ENCODE results near the gene CDH4.

The CDH4 gene

DNA sequence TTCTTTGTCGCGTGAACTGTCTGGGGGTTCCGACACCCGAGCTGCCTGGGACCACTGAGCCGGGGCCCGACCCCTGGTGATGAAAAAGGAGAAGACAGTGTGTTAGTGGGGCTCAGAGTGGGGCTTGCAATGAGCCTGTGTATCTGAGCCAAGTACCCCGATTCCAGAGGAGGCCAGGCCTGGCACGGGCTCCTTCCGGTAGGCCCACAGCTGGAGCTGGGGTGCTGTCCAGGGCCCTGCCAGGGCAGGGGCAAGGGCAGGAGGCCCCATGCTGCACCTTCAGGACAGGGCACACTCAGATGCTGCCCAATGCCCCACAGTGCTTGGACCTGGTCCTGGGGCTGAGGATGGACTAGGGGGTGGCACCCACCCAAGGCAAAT, 724.2 kb downstream of the CDH4 start:
- Histone ChIP-seq H3K4me3 (ENCODE audit: low read depth, low read length) (no peak overlapping the region), H3K4me1 (ENCODE audit: control insufficient read depth, insufficient read depth, low read length) (no peaks in the 10 kb centered on the region), H3K27ac (ENCODE audit: extremely low read depth, low read depth, low read length) (no peak overlapping the region), H3K9me3 (ENCODE audit: control insufficient read depth, insufficient read depth, low read depth, low read length) (no peaks in the 10 kb centered on the region), H3K36me3 (ENCODE audit: control insufficient read depth in 2 of 2, insufficient read depth in 1 of 2, low read length in 2 of 2) (peaks cover 0 to 50% of the 10 kb centered on the region in 2 experiments; a peak in 1 of 3 replicates)
- ChIA-PET POLR2A (no interaction called here), CTCF (no interaction called here)
- TF ChIP-seq YY1 (tag by site-specific recombination; IDR thresholded peaks at IDR 0.05) = no peak
- no peak for TF ChIP-seq GLIS1 (tag by site-specific recombination; IDR thresholded peaks at IDR 0.05)
- TF ChIP-seq, protein P1, sequence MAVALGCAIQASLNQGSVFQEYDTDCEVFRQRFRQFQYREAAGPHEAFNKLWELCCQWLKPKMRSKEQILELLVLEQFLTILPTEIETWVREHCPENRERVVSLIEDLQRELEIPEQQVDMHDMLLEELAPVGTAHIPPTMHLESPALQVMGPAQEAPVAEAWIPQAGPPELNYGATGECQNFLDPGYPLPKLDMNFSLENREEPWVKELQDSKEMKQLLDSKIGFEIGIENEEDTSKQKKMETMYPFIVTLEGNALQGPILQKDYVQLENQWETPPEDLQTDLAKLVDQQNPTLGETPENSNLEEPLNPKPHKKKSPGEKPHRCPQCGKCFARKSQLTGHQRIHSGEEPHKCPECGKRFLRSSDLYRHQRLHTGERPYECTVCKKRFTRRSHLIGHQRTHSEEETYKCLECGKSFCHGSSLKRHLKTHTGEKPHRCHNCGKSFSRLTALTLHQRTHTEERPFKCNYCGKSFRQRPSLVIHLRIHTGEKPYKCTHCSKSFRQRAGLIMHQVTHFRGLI (tag by site-specific recombination; IDR thresholded peaks at IDR 0.05) = no peak
- TF ChIP-seq SP2 (tag by site-specific recombination; IDR thresholded peaks at IDR 0.05) = no peak
- no peak for TF ChIP-seq ZNF510 (tag by site-specific recombination; IDR thresholded peaks at IDR 0.05; ENCODE audit: insufficient replicate concordance)
- TF ChIP-seq ZNF629 (tag by site-specific recombination; IDR thresholded peaks at IDR 0.05) = no peak
- TF ChIP-seq, protein P2, sequence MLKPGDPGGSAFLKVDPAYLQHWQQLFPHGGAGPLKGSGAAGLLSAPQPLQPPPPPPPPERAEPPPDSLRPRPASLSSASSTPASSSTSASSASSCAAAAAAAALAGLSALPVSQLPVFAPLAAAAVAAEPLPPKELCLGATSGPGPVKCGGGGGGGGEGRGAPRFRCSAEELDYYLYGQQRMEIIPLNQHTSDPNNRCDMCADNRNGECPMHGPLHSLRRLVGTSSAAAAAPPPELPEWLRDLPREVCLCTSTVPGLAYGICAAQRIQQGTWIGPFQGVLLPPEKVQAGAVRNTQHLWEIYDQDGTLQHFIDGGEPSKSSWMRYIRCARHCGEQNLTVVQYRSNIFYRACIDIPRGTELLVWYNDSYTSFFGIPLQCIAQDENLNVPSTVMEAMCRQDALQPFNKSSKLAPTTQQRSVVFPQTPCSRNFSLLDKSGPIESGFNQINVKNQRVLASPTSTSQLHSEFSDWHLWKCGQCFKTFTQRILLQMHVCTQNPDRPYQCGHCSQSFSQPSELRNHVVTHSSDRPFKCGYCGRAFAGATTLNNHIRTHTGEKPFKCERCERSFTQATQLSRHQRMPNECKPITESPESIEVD (tag by site-specific recombination; IDR thresholded peaks at IDR 0.05) = no peak
- TF ChIP-seq ZBTB48 (tag by site-specific recombination; IDR thresholded peaks at IDR 0.05) = no peak
- no peak for TF ChIP-seq ZBTB1 (tag by site-specific recombination; IDR thresholded peaks at IDR 0.05)
- no peak for TF ChIP-seq ZBTB21 (tag by site-specific recombination; IDR thresholded peaks at IDR 0.05)
- no peak for TF ChIP-seq ZNF555 (tag by site-specific recombination; conservative IDR thresholded peaks at IDR 0.05)
- TF ChIP-seq, protein P3, sequence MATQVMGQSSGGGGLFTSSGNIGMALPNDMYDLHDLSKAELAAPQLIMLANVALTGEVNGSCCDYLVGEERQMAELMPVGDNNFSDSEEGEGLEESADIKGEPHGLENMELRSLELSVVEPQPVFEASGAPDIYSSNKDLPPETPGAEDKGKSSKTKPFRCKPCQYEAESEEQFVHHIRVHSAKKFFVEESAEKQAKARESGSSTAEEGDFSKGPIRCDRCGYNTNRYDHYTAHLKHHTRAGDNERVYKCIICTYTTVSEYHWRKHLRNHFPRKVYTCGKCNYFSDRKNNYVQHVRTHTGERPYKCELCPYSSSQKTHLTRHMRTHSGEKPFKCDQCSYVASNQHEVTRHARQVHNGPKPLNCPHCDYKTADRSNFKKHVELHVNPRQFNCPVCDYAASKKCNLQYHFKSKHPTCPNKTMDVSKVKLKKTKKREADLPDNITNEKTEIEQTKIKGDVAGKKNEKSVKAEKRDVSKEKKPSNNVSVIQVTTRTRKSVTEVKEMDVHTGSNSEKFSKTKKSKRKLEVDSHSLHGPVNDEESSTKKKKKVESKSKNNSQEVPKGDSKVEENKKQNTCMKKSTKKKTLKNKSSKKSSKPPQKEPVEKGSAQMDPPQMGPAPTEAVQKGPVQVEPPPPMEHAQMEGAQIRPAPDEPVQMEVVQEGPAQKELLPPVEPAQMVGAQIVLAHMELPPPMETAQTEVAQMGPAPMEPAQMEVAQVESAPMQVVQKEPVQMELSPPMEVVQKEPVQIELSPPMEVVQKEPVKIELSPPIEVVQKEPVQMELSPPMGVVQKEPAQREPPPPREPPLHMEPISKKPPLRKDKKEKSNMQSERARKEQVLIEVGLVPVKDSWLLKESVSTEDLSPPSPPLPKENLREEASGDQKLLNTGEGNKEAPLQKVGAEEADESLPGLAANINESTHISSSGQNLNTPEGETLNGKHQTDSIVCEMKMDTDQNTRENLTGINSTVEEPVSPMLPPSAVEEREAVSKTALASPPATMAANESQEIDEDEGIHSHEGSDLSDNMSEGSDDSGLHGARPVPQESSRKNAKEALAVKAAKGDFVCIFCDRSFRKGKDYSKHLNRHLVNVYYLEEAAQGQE (tag by site-specific recombination; IDR thresholded peaks at IDR 0.05) = no peak
- no peak for TF ChIP-seq ZNF549 (tag by site-specific recombination; IDR thresholded peaks at IDR 0.05)
- no peak for TF ChIP-seq ZNF354C (tag by site-specific recombination; IDR thresholded peaks at IDR 0.05; ENCODE audit: borderline replicate concordance, low read depth)
- TF ChIP-seq ZNF350 (tag by site-specific recombination; IDR thresholded peaks at IDR 0.05) = no peak
- TF ChIP-seq, protein P4, sequence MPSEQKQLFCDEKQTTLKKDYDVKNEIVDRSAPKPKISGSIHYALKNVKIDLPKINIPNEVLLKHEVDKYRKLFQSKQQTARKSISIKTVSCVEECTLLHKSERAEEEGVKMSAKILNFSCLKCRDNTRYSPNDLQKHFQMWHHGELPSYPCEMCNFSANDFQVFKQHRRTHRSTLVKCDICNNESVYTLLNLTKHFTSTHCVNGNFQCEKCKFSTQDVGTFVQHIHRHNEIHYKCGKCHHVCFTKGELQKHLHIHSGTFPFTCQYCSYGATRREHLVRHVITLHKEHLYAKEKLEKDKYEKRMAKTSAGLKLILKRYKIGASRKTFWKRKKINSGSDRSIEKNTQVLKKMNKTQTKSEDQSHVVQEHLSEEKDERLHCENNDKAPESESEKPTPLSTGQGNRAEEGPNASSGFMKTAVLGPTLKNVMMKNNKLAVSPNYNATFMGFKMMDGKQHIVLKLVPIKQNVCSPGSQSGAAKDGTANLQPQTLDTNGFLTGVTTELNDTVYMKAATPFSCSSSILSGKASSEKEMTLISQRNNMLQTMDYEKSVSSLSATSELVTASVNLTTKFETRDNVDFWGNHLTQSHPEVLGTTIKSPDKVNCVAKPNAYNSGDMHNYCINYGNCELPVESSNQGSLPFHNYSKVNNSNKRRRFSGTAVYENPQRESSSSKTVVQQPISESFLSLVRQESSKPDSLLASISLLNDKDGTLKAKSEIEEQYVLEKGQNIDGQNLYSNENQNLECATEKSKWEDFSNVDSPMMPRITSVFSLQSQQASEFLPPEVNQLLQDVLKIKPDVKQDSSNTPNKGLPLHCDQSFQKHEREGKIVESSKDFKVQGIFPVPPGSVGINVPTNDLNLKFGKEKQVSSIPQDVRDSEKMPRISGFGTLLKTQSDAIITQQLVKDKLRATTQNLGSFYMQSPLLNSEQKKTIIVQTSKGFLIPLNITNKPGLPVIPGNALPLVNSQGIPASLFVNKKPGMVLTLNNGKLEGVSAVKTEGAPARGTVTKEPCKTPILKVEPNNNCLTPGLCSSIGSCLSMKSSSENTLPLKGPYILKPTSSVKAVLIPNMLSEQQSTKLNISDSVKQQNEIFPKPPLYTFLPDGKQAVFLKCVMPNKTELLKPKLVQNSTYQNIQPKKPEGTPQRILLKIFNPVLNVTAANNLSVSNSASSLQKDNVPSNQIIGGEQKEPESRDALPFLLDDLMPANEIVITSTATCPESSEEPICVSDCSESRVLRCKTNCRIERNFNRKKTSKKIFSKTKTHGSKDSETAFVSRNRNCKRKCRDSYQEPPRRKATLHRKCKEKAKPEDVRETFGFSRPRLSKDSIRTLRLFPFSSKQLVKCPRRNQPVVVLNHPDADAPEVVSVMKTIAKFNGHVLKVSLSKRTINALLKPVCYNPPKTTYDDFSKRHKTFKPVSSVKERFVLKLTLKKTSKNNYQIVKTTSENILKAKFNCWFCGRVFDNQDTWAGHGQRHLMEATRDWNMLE (tag by site-specific recombination; conservative IDR thresholded peaks at IDR 0.05; ENCODE audit: low read depth) = no peak
- no peak for TF ChIP-seq GFI1B (tag by site-specific recombination; IDR thresholded peaks at IDR 0.05)
